ENCODE measurements around the gene PURB.

Gene PURB

GRCh38 chr7:44920119-44920518 lies 34.8 kb upstream of the PURB start:
- ChIA-PET CTCF (interaction anchor here (0.9 to 13.4 kb wide), 16 partner anchors 9 to 347 kb away, joined by 3 to 211 read pairs (median 4); partner anchors contain the start of gene H2AZ2), POLR2A (no interaction called here)
- H3K4me3 ChIP-seq (ENCODE audit: low read depth, low read length): no peak overlapping the region
- no peak for DNase-seq (ENCODE audit: low read depth, low spot score)
- TF ChIP-seq CTCF (IDR thresholded peaks at IDR 0.05; ENCODE audit: insufficient read depth, low read length, missing control alignments): no peak

GRCh38 chr7:44918029-44918428 lies 32.7 kb upstream of the PURB start:
- H3K4me3 ChIP-seq (ENCODE audit: low read depth, low read length): no peak overlapping the region
- ChIA-PET CTCF (interaction anchor here (0.6 to 13.4 kb wide), 5 partner anchors 13 to 555 kb away, joined by 3 to 211 read pairs (median 3); no protein-coding TSS in a partner anchor), POLR2A (no interaction called here)
- no peak for TF ChIP-seq CTCF (IDR thresholded peaks at IDR 0.05; ENCODE audit: insufficient read depth, low read length, missing control alignments)
- no peak for DNase-seq (ENCODE audit: low read depth, low spot score)

GRCh38 chr7:44917465-44917864 lies 32.1 kb upstream of the PURB start:
- no peak overlapping the region for H3K4me3 ChIP-seq (ENCODE audit: low read depth, low read length)
- POLR2A ChIA-PET: no interaction called here
- TF ChIP-seq CTCF (IDR thresholded peaks at IDR 0.05; ENCODE audit: insufficient read depth, low read length, missing control alignments): no peak
- no peak for DNase-seq (ENCODE audit: low read depth, low spot score)
- CTCF ChIA-PET: interaction anchor here (1.0 to 13.4 kb wide), 3 partner anchors 13 to 60 kb away, joined by 3 to 211 read pairs (median 3); no protein-coding TSS in a partner anchor

- ChIA-PET POLR2A (interaction anchor here (0.8 kb wide), 1 partner anchor 29 kb away, joined by 3 read pairs; no protein-coding TSS in a partner anchor), CTCF (interaction anchor here (1.0 to 1.2 kb wide), 2 partner anchors 8 to 58 kb away, joined by 3 to 4 read pairs; no protein-coding TSS in a partner anchor)
- H3K4me3 ChIP-seq (ENCODE audit: low read depth, low read length): no peak overlapping the region
- TF ChIP-seq CTCF (IDR thresholded peaks at IDR 0.05; ENCODE audit: insufficient read depth, low read length, missing control alignments): no peak
- DNase-seq (ENCODE audit: low read depth, low spot score): no peak
These were observed 29.8 kb upstream of the PURB start for GRCh38 chr7:44914992-44915607.

- no peak overlapping the region for H3K4me3 ChIP-seq (ENCODE audit: low read depth, low read length)
- POLR2A ChIA-PET: no interaction called here
- TF ChIP-seq CTCF (IDR thresholded peaks at IDR 0.05; ENCODE audit: insufficient read depth, low read length, missing control alignments): no peak
- CTCF ChIA-PET: interaction anchor here (0.5 to 2.8 kb wide), 6 partner anchors 10 to 318 kb away, joined by 3 to 14 read pairs (median 5); no protein-coding TSS in a partner anchor
- DNase-seq (ENCODE audit: low read depth, low spot score): no peak
These were observed 27.5 kb upstream of the PURB start for GRCh38 chr7:44912775-44913347.

- ChIA-PET CTCF (interaction anchor here (1.1 to 2.8 kb wide), 4 partner anchors 8 to 20 kb away, joined by 3 to 14 read pairs (median 4); no protein-coding TSS in a partner anchor), POLR2A (no interaction called here)
- TF ChIP-seq CTCF (IDR thresholded peaks at IDR 0.05; ENCODE audit: insufficient read depth, low read length, missing control alignments): no peak
- no peak for DNase-seq (ENCODE audit: low read depth, low spot score)
- no peak overlapping the region for H3K4me3 ChIP-seq (ENCODE audit: low read depth, low read length)
These were observed 26.6 kb upstream of the PURB start for GRCh38 chr7:44911911-44912310.
